Activated naive CD4-positive, alpha-beta T cell treated with anti-CD3 and anti-CD28 coated beads, Interleukin-2, amount 10 ng/mL, durations not matched to agents 7 days and 5 days (primary cell): ENCODE data around the gene RNF207.

Experiments
- CTCF ChIA-PET: fragments of 350-600 bp; sonication (Branson Sonifier 250); formaldehyde crosslinking; loops from one replicate; lab custom pipeline; 2021; ENCODE audit warnings: antibody characterized with exemption; lab: Charles Lee
- DNase-seq: peaks from one replicate; pipeline ENCODE4 v3.0.0-alpha.2; 2020
- H3K27ac Mint-ChIP-seq: one replicate; pipeline ENCODE4 v1.8.0; 2021; ENCODE audit warnings: mild to moderate bottlenecking, moderate library complexity, mixed read lengths
- H3K27me3 Mint-ChIP-seq: one replicate; pipeline ENCODE4 v1.8.0; 2021; ENCODE audit warnings: mild to moderate bottlenecking, mixed read lengths
- H3K36me3 Mint-ChIP-seq: one replicate; pipeline ENCODE4 v1.8.0; 2021; ENCODE audit warnings: mixed read lengths
- H3K4me1 Mint-ChIP-seq: one replicate; pipeline ENCODE4 v1.8.0; 2021; ENCODE audit warnings: mixed read lengths
- H3K4me3 Mint-ChIP-seq: one replicate; pipeline ENCODE4 v1.8.0; 2021; ENCODE audit warnings: mild to moderate bottlenecking, moderate library complexity, mixed read lengths
- H3K9me3 Mint-ChIP-seq: one replicate; pipeline ENCODE4 v1.8.0; 2021; ENCODE audit warnings: mixed read lengths

RNF207 gene

GRCh38 chr1:6249739-6250689 lies 44.1 kb downstream of the RNF207 start:
- CTCF ChIA-PET, result interaction anchor here (1.2 to 2.9 kb wide), 3 partner anchors 157 to 188 kb away, joined by 3 to 19 read pairs (median 4); no protein-coding TSS in a partner anchor
- Mint-ChIP-seq H3K27ac (no peak overlapping the region), H3K36me3 (no peaks in the 10 kb centered on the region), H3K9me3 (no peaks in the 10 kb centered on the region), H3K4me3 (no peak overlapping the region), H3K4me1 (peaks cover 16% of the 10 kb centered on the region), H3K27me3 (peaks cover 86% of the 10 kb centered on the region)
- DNase-seq, result no peak

GRCh38 chr1:6251233-6251632 lies 45.3 kb downstream of the RNF207 start:
- Mint-ChIP-seq H3K27me3 (peaks cover 78% of the 10 kb centered on the region), H3K27ac (no peak overlapping the region), H3K9me3 (no peaks in the 10 kb centered on the region), H3K36me3 (no peaks in the 10 kb centered on the region), H3K4me1 (peaks cover 13% of the 10 kb centered on the region), H3K4me3 (no peak overlapping the region)
- no peak for DNase-seq
- CTCF ChIA-PET, result interaction anchor here (1.2 to 1.5 kb wide), 2 partner anchors 155 to 172 kb away, joined by 3 to 4 read pairs; no protein-coding TSS in a partner anchor

GRCh38 chr1:6251681-6252373 lies 45.9 kb downstream of the RNF207 start:
- CTCF ChIA-PET, result interaction anchor here (1.0 kb wide), 1 partner anchor 41 kb away, joined by 3 read pairs; no protein-coding TSS in a partner anchor
- Mint-ChIP-seq H3K9me3 (no peaks in the 10 kb centered on the region), H3K27me3 (peaks cover 75% of the 10 kb centered on the region), H3K27ac (no peak overlapping the region), H3K36me3 (no peaks in the 10 kb centered on the region), H3K4me1 (peaks cover 7% of the 10 kb centered on the region), H3K4me3 (no peak overlapping the region)
- DNase-seq, result no peak

GRCh38 chr1:6252374-6252710 lies 46.4 kb downstream of the RNF207 start:
- Mint-ChIP-seq H3K4me3 (no peak overlapping the region), H3K27ac (no peak overlapping the region), H3K4me1 (peaks cover 5% of the 10 kb centered on the region), H3K27me3 (peaks cover 75% of the 10 kb centered on the region), H3K36me3 (no peaks in the 10 kb centered on the region), H3K9me3 (no peaks in the 10 kb centered on the region)
- CTCF ChIA-PET, result interaction anchor here (1.0 kb wide), 1 partner anchor 42 kb away, joined by 3 read pairs; no protein-coding TSS in a partner anchor
- no peak for DNase-seq

- no peak for DNase-seq
- Mint-ChIP-seq H3K27ac (no peak overlapping the region), H3K27me3 (peaks cover 75% of the 10 kb centered on the region), H3K36me3 (no peaks in the 10 kb centered on the region), H3K9me3 (no peaks in the 10 kb centered on the region), H3K4me3 (no peak overlapping the region), H3K4me1 (peaks cover 2% of the 10 kb centered on the region)
- CTCF ChIA-PET, result interaction anchor here (0.6 kb wide), 1 partner anchor 150 kb away, joined by 3 read pairs; no protein-coding TSS in a partner anchor
Observed at GRCh38 chr1:6253380-6253779, 47.5 kb downstream of the RNF207 start.

GRCh38 chr1:6254691-6255090 lies 48.8 kb downstream of the RNF207 start:
- Mint-ChIP-seq H3K27ac (no peak overlapping the region), H3K36me3 (no peaks in the 10 kb centered on the region), H3K4me3 (no peak overlapping the region), H3K27me3 (peaks cover 80% of the 10 kb centered on the region), H3K4me1 (peaks cover 7% of the 10 kb centered on the region), H3K9me3 (no peaks in the 10 kb centered on the region)
- CTCF ChIA-PET, result interaction anchor here (2.8 kb wide), 1 partner anchor 8 kb away, joined by 11 read pairs; no protein-coding TSS in a partner anchor
- DNase-seq, result no peak

GRCh38 chr1:6256645-6257044 lies 50.7 kb downstream of the RNF207 start:
- Mint-ChIP-seq H3K27me3 (peaks cover 72% of the 10 kb centered on the region), H3K36me3 (no peaks in the 10 kb centered on the region), H3K4me3 (no peak overlapping the region), H3K4me1 (peaks cover 10% of the 10 kb centered on the region), H3K27ac (no peak overlapping the region), H3K9me3 (no peaks in the 10 kb centered on the region)
- CTCF ChIA-PET, result interaction anchor here (2.8 kb wide), 1 partner anchor 10 kb away, joined by 11 read pairs; no protein-coding TSS in a partner anchor
- no peak for DNase-seq

GRCh38 chr1:6257541-6258069 lies 51.7 kb downstream of the RNF207 start:
- H3K9me3 Mint-ChIP-seq, result no peaks in the 10 kb centered on the region
- no peaks in the 10 kb centered on the region for H3K36me3 Mint-ChIP-seq
- peaks cover 10% of the 10 kb centered on the region for H3K4me1 Mint-ChIP-seq
- H3K4me3 Mint-ChIP-seq, result no peak overlapping the region
- no peak overlapping the region for H3K27ac Mint-ChIP-seq
- DNase-seq, result no peak
- H3K27me3 Mint-ChIP-seq, result peaks cover 72% of the 10 kb centered on the region
- CTCF ChIA-PET, result interaction anchor here (2.8 kb wide), 1 partner anchor 11 kb away, joined by 11 read pairs; no protein-coding TSS in a partner anchor

- CTCF ChIA-PET, result interaction anchor here (0.6 to 1.7 kb wide), 4 partner anchors 11 to 265 kb away, joined by 3 to 5 read pairs (median 4); no protein-coding TSS in a partner anchor
- Mint-ChIP-seq H3K4me3 (no peak overlapping the region), H3K27ac (no peak overlapping the region), H3K9me3 (no peaks in the 10 kb centered on the region), H3K27me3 (peaks cover 77% of the 10 kb centered on the region), H3K36me3 (no peaks in the 10 kb centered on the region), H3K4me1 (peaks cover 11% of the 10 kb centered on the region)
- no peak for DNase-seq
Observed at GRCh38 chr1:6258675-6259074, 52.8 kb downstream of the RNF207 start.

- Mint-ChIP-seq H3K27me3 (peaks cover 68% of the 10 kb centered on the region), H3K27ac (no peak overlapping the region)
Observed at GRCh38 chr1:6259491-6260362, 53.8 kb downstream of the RNF207 start.

GRCh38 chr1:6260433-6260934 lies 54.6 kb downstream of the RNF207 start:
- no peak for DNase-seq
- Mint-ChIP-seq H3K27ac (no peak overlapping the region), H3K36me3 (no peaks in the 10 kb centered on the region), H3K27me3 (peaks cover 67% of the 10 kb centered on the region), H3K4me3 (no peak overlapping the region), H3K4me1 (peaks cover 14% of the 10 kb centered on the region), H3K9me3 (no peaks in the 10 kb centered on the region)
- CTCF ChIA-PET, result no interaction called here

More at GRCh38 chr1:6259491-6260362, 53.8 kb downstream of the RNF207 start:
- H3K36me3 Mint-ChIP-seq, result no peaks in the 10 kb centered on the region
- no peaks in the 10 kb centered on the region for H3K9me3 Mint-ChIP-seq
- CTCF ChIA-PET, result interaction anchor here (0.6 to 1.7 kb wide), 3 partner anchors 12 to 266 kb away, joined by 4 to 5 read pairs (median 4); no protein-coding TSS in a partner anchor
- H3K4me3 Mint-ChIP-seq, result peak overlapping the region; percentile 46
- peak; percentile 89 for DNase-seq
- H3K4me1 Mint-ChIP-seq, result peaks cover 14% of the 10 kb centered on the region

- Mint-ChIP-seq H3K36me3 (no peaks in the 10 kb centered on the region), H3K4me1 (peaks cover 14% of the 10 kb centered on the region), H3K4me3 (peak within 1 kb of the TSS; percentile 66), H3K27me3 (peaks cover 64% of the 10 kb centered on the region), H3K9me3 (no peaks in the 10 kb centered on the region), H3K27ac (no peak within 1 kb of the TSS)
- DNase-seq, result peak; percentile 61
- CTCF ChIA-PET, result interaction anchor here (1.1 kb wide), 1 partner anchor 14 kb away, joined by 4 read pairs; no protein-coding TSS in a partner anchor
Observed at GRCh38 chr1:6260961-6261614, 55.2 kb downstream of the RNF207 start, which contains the start of gene GPR153. Gene GPR153 (minus strand): TSS chr1:6261098. CDS start chr1:6254905, 6,193 bp downstream.
